Activated CD4-positive, alpha-beta T cell treated with anti-CD3 and anti-CD28 coated beads, Interleukin-2, Interleukin-6, amounts not matched to agents 100 ng/mL and 50 ng/mL, durations not matched to agents 16 hours and 8 hours (primary cell): ENCODE measurements around the gene RREB1.
"Not testable (repeated sequence)": the region's sequence is repeated elsewhere in the genome, so short reads cannot be mapped to it uniquely, and the experiment has no call there.

ENCODE experiments used
- DNase-seq: peaks from one replicate; pipeline ENCODE4 v3.0.0-alpha.2; 2020

RREB1 gene

GRCh38 chr6:7247828-7248227 lies 140.1 kb downstream of the RREB1 start:
- DNase-seq, result no peak

DNA sequence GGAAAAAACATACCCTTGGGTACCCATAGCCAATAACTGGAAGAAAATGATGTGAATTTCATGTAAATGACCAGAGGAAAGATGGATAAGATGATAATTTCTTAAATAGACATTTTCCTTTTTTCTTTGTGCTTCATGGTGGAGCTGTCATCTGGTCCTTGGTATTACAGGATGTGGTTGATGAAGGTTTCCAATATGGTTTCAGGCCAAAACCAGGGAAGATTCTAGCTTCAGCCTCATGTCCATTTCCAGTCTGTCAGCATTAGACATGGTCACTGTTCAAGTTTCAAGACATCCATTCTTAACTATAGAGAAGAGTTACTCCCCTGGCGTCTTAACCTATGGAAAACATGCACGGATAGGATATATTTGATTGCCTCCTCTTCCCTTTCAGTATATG lies 141.6 kb downstream of the RREB1 start:
- DNase-seq, result no peak

GRCh38 chr6:7249946-7250643 lies 142.3 kb downstream of the RREB1 start:
- DNase-seq, result no peak

- no peak for DNase-seq
These were observed 143.1 kb downstream of the RREB1 start for GRCh38 chr6:7250812-7251211.

DNA sequence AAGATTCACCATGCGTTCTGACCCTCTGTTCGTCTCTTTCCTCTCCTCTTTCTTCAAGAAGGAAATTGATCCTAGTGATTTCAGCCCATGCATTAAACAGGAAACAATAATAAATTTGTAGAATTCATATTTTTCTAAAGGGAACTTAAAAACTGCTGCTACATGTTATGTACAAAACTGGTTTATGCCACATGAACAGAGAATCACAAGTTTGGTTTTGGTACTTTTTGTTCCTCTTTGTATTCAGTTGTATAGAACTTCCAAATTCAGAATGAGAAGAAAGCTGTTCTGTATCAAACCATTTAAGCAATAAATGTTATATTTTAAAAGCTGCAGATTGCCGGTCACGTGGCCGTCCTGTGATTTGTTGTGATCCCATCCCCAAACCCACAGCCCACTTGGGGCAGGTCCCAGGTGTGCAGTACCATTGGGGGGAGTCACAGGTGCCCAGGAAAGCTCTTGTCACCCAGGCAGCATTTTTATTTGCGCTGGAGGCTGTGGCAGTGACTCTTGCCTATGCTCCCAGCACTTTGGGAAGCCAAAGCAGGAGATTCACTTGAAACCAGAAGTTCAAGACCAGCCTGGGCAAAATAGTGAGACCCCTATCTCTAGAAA lies 144.0 kb downstream of the RREB1 start:
- no peak for DNase-seq

- no peak for DNase-seq
These were observed 144.6 kb downstream of the RREB1 start for GRCh38 chr6:7252390-7252789.

GRCh38 chr6:7254980-7255835 lies 147.4 kb downstream of the RREB1 start:
- DNase-seq, result no peak

DNA sequence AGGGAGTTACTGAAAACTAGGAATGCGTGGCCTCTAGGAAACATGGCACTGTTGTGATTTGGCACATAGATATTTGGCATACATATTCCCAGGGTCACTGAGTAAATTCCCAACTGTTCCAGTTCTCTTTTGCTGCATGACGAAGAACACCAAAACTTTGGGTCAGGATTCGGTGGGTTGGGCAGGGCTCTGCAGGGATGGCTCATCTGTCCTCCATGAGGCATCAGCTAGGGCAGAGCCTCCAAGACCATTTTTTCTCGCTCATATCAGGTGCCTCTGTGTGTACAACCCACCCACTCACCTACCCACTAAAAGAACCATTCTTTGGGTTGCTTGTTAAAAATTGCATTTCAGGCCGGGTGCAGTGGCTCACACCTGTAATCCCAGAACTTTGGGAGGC lies 148.2 kb downstream of the RREB1 start:
- DNase-seq, result no peak

- no peak for DNase-seq
These were observed 149.0 kb downstream of the RREB1 start for GRCh38 chr6:7256785-7257184.

- DNase-seq, result no peak
These were observed 149.9 kb downstream of the RREB1 start for GRCh38 chr6:7257521-7258230.

- no peak for DNase-seq
These were observed 150.5 kb downstream of the RREB1 start for GRCh38 chr6:7258231-7258763.

GRCh38 chr6:7260291-7261031 lies 152.7 kb downstream of the RREB1 start:
- DNase-seq, result no peak

DNA sequence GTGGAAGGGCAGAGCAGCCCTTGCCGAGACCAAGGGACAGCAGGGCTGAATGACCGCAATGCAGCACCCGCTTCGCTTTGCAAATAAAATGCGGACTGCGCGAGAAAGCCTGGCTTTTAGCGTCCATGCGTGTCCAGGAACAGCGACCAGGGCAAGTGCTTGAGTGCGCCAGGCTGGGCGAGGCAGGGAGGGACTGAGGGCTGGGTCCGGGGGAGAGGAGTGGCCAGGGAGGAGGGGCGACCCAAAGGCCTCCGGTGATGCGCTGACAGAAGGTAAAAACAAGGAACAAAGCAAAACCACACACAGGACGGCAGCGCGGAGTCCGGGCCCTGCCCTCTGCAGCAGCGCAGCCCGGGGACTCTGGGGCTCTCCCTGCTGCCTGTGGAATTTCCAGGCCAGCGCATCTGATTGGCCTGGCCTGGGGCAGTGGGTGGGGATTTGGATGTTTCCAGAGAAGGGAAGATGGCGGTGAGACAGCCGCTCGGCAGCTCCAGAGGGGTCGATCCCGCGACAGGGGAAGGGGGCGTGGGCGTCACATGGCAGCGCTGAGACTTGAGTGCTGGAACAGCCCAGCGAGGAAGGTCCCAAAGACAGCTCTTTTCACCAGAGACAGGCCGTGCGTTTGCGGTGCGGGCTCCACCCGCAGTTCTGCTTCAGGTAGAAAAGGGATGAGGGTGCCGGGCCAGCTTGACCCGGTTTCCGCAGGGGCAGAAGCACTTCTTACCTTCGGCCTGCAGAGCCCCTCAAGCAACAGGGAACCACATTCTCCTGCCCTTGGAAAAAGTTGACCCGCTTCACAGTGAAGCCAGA lies 153.5 kb downstream of the RREB1 start:
- peak; percentile 53 for DNase-seq

GRCh38 chr6:7261852-7262461 lies 154.2 kb downstream of the RREB1 start:
- DNase-seq, result no peak

DNA sequence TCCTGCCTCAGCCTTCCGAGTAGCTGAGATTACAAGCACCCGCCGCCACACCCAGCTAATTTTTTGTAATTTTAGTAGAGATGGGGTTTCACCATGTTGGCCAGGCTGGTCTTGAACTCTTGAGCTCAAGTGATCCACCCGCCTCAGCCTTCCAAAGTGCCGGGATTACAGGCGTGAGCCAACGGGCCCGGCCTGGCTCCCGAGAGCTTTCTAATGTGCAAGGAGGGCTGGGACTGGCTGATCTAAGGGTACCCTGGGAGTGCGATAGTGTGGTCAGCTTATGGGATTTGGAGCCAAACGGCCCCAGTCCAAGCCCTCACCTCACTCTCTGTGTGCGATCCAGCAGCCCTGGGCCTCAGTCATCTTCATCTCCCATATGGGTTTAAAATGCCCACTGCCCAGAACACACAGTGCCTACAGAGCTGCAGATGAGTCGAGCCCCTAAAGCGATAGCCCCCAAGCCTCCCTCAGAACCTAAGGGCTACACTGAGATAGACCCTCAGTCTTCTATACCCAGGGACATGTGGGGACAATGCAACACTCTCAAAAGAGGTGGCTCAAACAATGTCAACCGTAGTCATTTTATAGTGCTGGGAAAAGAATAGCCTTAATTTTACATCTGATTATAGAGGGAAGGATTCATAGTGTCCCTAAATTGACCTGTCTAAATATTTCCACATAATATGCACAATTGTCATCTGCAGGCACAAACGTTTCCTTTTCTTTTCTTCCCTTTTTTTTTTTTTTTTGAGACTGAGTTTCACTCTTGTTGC lies 155.2 kb downstream of the RREB1 start:
- DNase-seq, result no peak

DNA sequence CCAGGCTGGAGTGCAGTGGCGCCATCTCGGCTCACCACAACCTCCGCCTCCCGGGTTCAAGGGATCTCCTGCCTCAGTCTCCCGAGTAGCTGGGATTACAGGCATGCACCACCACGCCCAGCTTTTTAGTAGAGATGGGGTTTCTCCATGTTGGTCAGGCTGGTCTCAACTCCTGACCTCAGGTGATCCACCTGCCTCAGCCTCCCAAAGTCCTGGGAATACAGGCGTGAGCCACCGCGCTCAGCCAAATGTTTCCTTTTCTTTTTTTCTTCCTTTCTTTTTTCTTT lies 155.7 kb downstream of the RREB1 start:
- not testable (repeated sequence) for DNase-seq

DNA sequence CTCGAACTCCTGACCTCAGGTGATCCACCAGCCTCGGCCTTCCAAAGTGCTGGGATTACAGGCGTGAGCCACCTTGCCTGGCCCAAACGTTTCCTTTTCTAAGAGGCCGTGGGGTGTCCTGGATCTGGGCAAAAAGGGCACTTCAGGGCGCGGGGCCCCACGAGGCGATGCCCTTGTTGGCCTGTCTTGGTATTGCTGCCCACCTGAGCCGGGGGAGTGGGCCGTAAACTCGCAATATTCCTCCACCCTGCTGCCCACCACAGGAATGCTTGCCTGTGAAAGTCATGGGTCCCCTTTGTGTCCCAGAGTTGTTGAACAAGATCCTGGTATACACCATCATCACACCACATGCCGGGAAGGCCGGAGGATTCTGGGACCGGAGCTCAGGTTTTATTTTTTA lies 156.3 kb downstream of the RREB1 start:
- DNase-seq, result no peak

- DNase-seq, result no peak
These were observed 157.1 kb downstream of the RREB1 start for GRCh38 chr6:7264686-7265384.

DNA sequence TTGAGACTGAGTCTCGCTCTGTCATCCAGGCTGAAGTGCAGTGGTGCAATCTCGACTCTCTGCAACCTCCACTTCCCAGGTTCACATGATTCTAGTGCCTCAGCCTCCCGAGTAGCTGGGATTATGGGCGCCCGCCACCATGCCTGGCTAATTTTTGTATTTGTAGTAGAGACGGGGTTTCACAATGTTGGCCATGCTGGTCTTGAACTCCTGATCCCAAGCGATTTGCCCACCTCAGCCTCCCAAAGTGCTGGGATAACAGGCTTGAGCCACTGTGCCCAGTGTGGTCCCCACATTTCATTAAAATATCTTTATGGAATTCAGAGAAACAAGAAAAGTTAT lies 157.6 kb downstream of the RREB1 start:
- not testable (repeated sequence) for DNase-seq

DNA sequence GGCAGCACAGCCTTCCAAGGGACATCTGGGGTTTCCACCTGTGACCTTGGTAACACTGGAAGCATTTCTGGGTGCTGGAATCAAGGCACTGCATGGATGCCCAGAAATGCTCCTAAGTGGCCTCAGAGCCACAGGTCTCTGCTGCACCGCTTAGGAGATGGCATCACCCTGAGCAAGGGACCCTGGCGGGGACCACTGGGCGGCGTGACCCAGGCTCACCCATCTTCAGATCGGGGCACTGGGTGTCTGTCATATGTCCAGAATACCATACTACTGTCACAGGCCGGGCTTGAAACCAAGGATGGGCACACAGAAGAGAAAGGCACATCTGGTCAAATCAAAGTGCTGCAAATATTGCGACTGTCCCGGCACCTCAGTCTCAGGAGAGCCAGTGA lies 159.3 kb downstream of the RREB1 start:
- DNase-seq, result no peak
